ENCODE data around the gene TRMT2A. TPM values are rescaled to one million over a fixed set of nuclear protein-coding genes. Genes with fewer than 3 reads are reported as not detected.

Gene TRMT2A
- total and polyA plus RNA-seq, 2 donors from 2014 or later, result 37.3 to 50.0 TPM

DNA sequence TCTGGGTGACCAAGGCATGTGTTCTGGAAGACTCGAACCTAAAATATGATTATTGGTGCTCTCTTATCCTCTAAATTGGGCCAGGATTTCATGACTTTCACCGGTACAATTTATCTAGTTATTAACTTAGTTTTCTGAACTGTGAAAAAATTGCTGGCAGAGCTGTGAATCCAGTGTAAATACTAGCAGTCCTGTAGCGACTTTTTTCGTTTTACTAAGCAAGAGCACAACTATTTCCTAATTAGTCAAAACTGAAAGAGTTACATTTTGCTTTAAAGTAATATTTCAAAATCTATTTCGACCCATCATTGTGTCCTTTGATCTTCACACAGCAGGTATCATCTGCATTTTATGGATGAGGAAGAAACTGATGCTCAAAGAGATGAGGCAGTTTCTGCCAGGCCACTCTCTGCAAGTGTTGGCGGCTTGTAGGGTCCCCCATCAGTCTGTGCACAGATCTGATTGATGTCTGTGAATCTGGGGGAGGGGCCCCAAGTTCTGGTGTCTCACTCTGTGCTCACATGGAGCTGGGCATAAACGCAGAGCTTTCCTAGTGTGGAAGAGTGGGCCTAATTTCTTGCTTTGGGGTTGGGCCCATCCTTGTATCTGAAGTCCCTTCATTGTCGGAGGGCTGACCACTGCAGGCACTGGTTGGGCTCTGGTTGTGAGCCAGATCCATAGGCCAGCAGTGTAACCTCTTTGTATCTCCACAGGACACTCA, 1.4 kb upstream of the TRMT2A start:
- Histone ChIP-seq H3K36me3 (ENCODE audit: control insufficient read depth in 2 of 3, insufficient read depth in 3 of 3, low read length in 3 of 3) (peaks cover 0 to 9% (median 9%) of the 10 kb centered on the region in 3 donors), H3K4me1 (ENCODE audit: control insufficient read depth in 2 of 3, insufficient read depth in 2 of 3, low read depth in 1 of 3, low read length in 3 of 3) (peaks cover 0 to 18% (median 4%) of the 10 kb centered on the region in 3 donors), H3K9me3 (ENCODE audit: control insufficient read depth in 2 of 3, insufficient read depth in 1 of 3, low read length in 3 of 3) (no peaks in the 10 kb centered on the region), H3K27me3 (ENCODE audit: control insufficient read depth, insufficient read depth, low read length) (no peaks in the 10 kb centered on the region), H3K9ac (ENCODE audit: low read length in 3 of 3) (peak overlapping the region; percentile 62 to 74 (median 62)), H3K27ac (ENCODE audit: low read depth in 2 of 2, low read length in 2 of 2) (no peak overlapping the region), H3K4me3 (ENCODE audit: low read length in 3 of 3) (peak overlapping the region; percentile 57 to 82 (median 79))
- FAIRE-seq, result no peak
- intact Hi-C loops (cut with DNase I), result loop anchor here (10.0 kb wide), 1 partner anchor 94 kb away; the partner anchor contains the start of gene TANGO2
- peak in 1 of 5 donors; percentile 28 for DNase-seq
- TF ChIP-seq, protein P1, sequence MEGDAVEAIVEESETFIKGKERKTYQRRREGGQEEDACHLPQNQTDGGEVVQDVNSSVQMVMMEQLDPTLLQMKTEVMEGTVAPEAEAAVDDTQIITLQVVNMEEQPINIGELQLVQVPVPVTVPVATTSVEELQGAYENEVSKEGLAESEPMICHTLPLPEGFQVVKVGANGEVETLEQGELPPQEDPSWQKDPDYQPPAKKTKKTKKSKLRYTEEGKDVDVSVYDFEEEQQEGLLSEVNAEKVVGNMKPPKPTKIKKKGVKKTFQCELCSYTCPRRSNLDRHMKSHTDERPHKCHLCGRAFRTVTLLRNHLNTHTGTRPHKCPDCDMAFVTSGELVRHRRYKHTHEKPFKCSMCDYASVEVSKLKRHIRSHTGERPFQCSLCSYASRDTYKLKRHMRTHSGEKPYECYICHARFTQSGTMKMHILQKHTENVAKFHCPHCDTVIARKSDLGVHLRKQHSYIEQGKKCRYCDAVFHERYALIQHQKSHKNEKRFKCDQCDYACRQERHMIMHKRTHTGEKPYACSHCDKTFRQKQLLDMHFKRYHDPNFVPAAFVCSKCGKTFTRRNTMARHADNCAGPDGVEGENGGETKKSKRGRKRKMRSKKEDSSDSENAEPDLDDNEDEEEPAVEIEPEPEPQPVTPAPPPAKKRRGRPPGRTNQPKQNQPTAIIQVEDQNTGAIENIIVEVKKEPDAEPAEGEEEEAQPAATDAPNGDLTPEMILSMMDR (IDR thresholded peaks at IDR 0.05; ENCODE audit: borderline replicate concordance, extremely low read depth, insufficient read depth), result no peak

DNA sequence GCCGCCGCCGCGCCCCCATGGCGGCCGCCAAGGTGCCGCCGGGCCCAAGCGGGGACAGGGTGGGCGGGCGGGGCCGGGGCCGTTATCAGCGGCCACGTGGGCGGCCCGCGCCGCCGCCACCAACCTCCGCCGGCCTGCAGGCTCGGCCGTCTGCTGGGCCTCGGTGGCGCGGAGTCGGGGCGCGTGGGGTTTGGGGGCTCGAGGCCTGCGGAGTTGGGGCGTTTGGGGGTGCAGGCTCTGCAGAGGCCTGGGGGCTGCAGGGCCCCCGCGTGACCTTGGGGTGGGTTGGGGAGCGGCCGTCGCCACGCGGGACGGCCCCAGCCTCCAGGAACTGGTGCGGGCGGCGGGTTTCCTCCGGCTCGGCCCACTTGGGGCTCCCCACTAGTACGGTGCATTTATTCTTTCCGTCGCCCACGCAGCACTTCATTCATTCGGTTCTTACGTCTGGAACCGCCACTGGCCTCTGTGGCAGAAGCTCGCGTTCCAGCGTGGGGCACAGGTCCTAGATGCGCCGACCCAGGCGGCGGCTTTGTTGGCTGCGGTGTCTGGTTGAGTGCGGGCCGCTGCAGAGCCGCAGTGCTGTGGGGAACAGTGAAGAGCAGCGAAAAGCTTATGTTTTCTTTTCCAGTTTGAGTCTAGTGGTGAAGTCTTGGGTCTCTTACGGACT, 740 bp upstream of the TRMT2A start:
- FAIRE-seq, result no peak

DNA sequence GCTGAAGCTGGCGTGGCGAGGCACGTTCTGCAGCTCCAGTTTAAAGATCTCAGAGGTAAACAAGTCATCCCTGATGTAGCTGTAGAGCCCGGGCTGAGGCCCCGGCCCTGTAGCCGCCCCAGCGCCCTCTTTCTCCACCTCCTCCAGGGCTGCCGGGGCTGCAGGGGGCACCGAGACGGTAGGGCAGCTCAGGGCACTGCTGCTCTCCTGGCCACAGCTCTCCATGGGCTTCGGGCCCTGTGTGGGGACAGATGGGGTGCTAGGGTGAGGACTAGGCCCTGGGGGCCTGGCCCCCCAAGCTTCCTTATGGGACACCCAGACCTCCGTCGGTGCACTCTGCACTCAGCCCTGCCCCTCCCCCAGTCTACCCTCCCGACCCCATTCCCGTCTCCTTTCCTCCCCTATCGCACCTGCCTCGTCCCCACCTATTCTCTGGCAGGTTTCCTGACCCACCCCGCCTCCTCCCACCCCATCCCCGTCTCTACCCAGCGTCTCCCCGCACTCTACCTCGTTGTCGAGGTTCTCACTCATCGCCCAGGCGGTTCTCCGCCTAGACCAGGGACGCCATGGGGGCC, 563 bp downstream of the TRMT2A start:
- peak overlapping the region; percentile 77 to 84 (median 82) for H3K4me3 ChIP-seq (ENCODE audit: low read length in 3 of 3)
- TF ChIP-seq, protein P1 (IDR thresholded peaks at IDR 0.05; ENCODE audit: borderline replicate concordance, extremely low read depth, insufficient read depth), result no peak
- no peaks in the 10 kb centered on the region for H3K27me3 ChIP-seq (ENCODE audit: control insufficient read depth, insufficient read depth, low read length)
- peaks cover 0 to 18% (median 4%) of the 10 kb centered on the region in 3 donors for H3K4me1 ChIP-seq (ENCODE audit: control insufficient read depth in 2 of 3, insufficient read depth in 2 of 3, low read depth in 1 of 3, low read length in 3 of 3)
- peak in 1 of 5 donors; percentile 20 for DNase-seq
- H3K27ac ChIP-seq (ENCODE audit: low read depth in 2 of 2, low read length in 2 of 2), result peak overlapping the region; percentile 70 to 80
- H3K36me3 ChIP-seq (ENCODE audit: control insufficient read depth in 2 of 3, insufficient read depth in 3 of 3, low read length in 3 of 3), result peaks cover 0 to 12% (median 9%) of the 10 kb centered on the region in 3 donors
- H3K9me3 ChIP-seq (ENCODE audit: control insufficient read depth in 2 of 3, insufficient read depth in 1 of 3, low read length in 3 of 3), result no peaks in the 10 kb centered on the region
- intact Hi-C loops (cut with DNase I), result loop anchor here (10.0 kb wide), 1 partner anchor 92 kb away; the partner anchor contains the start of gene TANGO2
- H3K9ac ChIP-seq (ENCODE audit: low read length in 3 of 3), result peak overlapping the region; percentile 57 to 78 (median 61)
- no peak for FAIRE-seq

More for the DNA sequence above, 740 bp upstream of the TRMT2A start:
- peak in 4 of 5 donors; percentile 35 to 88 (median 63) for DNase-seq
- Histone ChIP-seq H3K4me1 (ENCODE audit: control insufficient read depth in 2 of 3, insufficient read depth in 2 of 3, low read depth in 1 of 3, low read length in 3 of 3) (peaks cover 0 to 18% (median 4%) of the 10 kb centered on the region in 3 donors), H3K36me3 (ENCODE audit: control insufficient read depth in 2 of 3, insufficient read depth in 3 of 3, low read length in 3 of 3) (peaks cover 0 to 14% (median 9%) of the 10 kb centered on the region in 3 donors), H3K27me3 (ENCODE audit: control insufficient read depth, insufficient read depth, low read length) (no peaks in the 10 kb centered on the region), H3K27ac (ENCODE audit: low read depth in 2 of 2, low read length in 2 of 2) (no peak overlapping the region), H3K9ac (ENCODE audit: low read length in 3 of 3) (peak overlapping the region; percentile 62 to 74 (median 62)), H3K9me3 (ENCODE audit: control insufficient read depth in 2 of 3, insufficient read depth in 1 of 3, low read length in 3 of 3) (no peaks in the 10 kb centered on the region), H3K4me3 (ENCODE audit: low read length in 3 of 3) (peak overlapping the region; percentile 57 to 82 (median 79))
- intact Hi-C loops (cut with DNase I), result loop anchor here (10.0 kb wide), 1 partner anchor 93 kb away; the partner anchor contains the start of gene TANGO2
- TF ChIP-seq, protein P1 (IDR thresholded peaks at IDR 0.05; ENCODE audit: borderline replicate concordance, extremely low read depth, insufficient read depth), result no peak

All from kidney (tissue), 14 donors.